ENCODE data around the gene PRKCI. TPM values are rescaled to one million over a fixed set of nuclear protein-coding genes. Genes with fewer than 3 reads are reported as not detected.

Gene PRKCI
- total RNA-seq, 1 experiment from 2014 or later = 21.8 TPM

DNA sequence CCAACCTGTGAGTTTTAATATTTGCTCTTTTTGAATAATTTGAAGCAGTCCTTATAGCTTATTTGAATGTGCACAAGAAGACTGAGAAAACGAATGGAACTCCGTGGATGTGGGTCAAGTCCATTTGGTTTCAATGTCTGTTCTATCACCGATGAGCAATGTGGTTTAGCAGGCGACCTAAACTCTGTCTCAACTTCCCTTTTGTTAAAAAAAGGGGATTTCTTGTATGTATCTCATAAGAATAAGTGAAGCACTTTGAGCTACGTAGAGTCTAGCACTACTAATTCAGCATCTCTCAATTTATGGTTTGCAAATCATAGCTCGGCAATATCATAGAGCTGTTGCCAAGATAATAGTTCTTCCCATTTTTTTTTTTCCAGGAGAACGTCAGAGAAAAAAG, 130.7 kb downstream of the PRKCI start:
- in situ Hi-C loops (cut with HindIII; ENCODE audit: low pct_unique_long_range_greater_than_20kb, low sequenced_read_pairs) = no loop called here
- DNase-seq (ENCODE audit: low read depth, low spot score) = no peak

DNA sequence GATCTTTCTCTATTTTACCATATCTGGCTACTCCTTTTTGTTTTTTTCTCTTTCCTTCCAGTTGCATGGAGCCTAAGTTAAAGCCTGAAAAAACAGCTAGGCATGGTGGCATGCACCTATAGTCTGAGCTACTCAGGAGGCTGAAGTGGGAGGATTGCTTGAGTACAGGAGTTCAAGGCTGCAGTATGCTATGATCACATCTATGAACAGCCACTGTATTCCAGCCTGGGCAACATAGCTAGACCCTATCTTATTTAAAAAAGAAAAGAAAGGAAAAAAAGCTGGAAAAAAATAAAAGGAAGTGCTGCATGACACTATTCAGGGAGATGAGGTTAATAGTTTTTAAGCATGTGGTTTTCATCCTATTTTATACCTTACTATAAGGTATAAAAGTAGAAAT, 131.3 kb downstream of the PRKCI start:
- no peak for DNase-seq (ENCODE audit: low read depth, low spot score)
- in situ Hi-C loops (cut with HindIII; ENCODE audit: low pct_unique_long_range_greater_than_20kb, low sequenced_read_pairs) = no loop called here

DNA sequence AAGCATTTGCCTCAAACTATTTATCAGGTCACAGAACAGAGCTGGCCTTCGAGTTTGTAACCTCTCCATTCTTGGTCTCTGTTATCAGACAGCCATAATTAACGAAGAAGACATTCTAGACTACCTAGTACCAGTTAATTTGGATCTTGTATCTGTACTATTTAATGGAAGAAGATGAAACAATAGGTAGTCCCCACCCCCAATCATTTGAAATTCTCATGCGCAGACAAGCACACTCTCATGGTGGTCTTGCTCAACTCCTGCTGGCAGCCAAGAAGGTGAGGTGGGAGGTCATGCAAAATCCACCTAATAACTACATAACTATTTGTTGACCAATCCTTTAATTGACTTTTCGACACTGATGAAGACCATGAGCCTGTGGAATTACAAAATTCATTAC, 132.5 kb downstream of the PRKCI start:
- in situ Hi-C loops (cut with HindIII; ENCODE audit: low pct_unique_long_range_greater_than_20kb, low sequenced_read_pairs) = no loop called here
- DNase-seq (ENCODE audit: low read depth, low spot score) = no peak

Small RNA genes lying within 50 kb of the gene (small RNA-seq; reads per million reads assigned to genes)
- 0 reads per million in 2 experiments for gene RF00019

Other genes starting within 250 kb of the PRKCI start
- gene GPR160, start 184.4 kb upstream of the PRKCI start, total RNA-seq (2014; rRNA removed; shearing (Covaris generic)) = 3.2 and 3.7 TPM in 2 replicates
- gene PHC3, start 40.7 kb upstream of the PRKCI start, total RNA-seq (2014; rRNA removed; shearing (Covaris generic)) = 11.1 and 15.8 TPM in 2 replicates
- 18.5 and 21.3 TPM in 2 replicates for gene SKIL, start 135.3 kb downstream of the PRKCI start, total RNA-seq (2014; rRNA removed; shearing (Covaris generic))
- not detected in 2 replicates for gene CLDN11, start 196.4 kb downstream of the PRKCI start, total RNA-seq (2014; rRNA removed; shearing (Covaris generic))